Epidermal melanocyte (primary cell): ENCODE results near the gene MAP3K14.
A peak's percentile ranks its signal among the peaks of the same experiment; 100 is the strongest.

Source experiments
- DNase-seq: peaks from one replicate; pipeline ENCODE4 v3.0.0; 2011; ENCODE audit warnings: low spot score; ENCODE audit not compliant: insufficient read length

The MAP3K14 gene

GRCh38 chr17:45339646-45340605 is 23.1 kb upstream of the MAP3K14 start:
- no peak for DNase-seq

GRCh38 chr17:45338996-45339535 is 22.2 kb upstream of the MAP3K14 start:
- no peak for DNase-seq

- DNase-seq: no peak
Observed at GRCh38 chr17:45338023-45338781, 21.4 kb upstream of the MAP3K14 start.

- no peak for DNase-seq
Observed at GRCh38 chr17:45336390-45337182, 19.8 kb upstream of the MAP3K14 start.

GRCh38 chr17:45335721-45336120 is 18.9 kb upstream of the MAP3K14 start:
- no peak for DNase-seq

GRCh38 chr17:45334701-45335677 is 18.2 kb upstream of the MAP3K14 start:
- no peak for DNase-seq

- no peak for DNase-seq
Observed at GRCh38 chr17:45334231-45334630, 17.4 kb upstream of the MAP3K14 start.

- DNase-seq: no peak
Observed at GRCh38 chr17:45333702-45334092, 16.9 kb upstream of the MAP3K14 start.

GRCh38 chr17:45332989-45333701 is 16.3 kb upstream of the MAP3K14 start:
- DNase-seq: no peak

GRCh38 chr17:45332505-45332904 is 15.7 kb upstream of the MAP3K14 start:
- DNase-seq: no peak

- no peak for DNase-seq
Observed at GRCh38 chr17:45326626-45327025, 9.8 kb upstream of the MAP3K14 start.

- no peak for DNase-seq
Observed at GRCh38 chr17:45325810-45326209, 9.0 kb upstream of the MAP3K14 start.

- DNase-seq: no peak
Observed at GRCh38 chr17:45324336-45324735, 7.5 kb upstream of the MAP3K14 start.

GRCh38 chr17:45322168-45322567 is 5.3 kb upstream of the MAP3K14 start:
- DNase-seq: no peak

- peak; percentile 32 for DNase-seq
Observed at GRCh38 chr17:45320931-45321461, 4.2 kb upstream of the MAP3K14 start.

- DNase-seq: no peak
Observed at GRCh38 chr17:45320349-45320930, 3.6 kb upstream of the MAP3K14 start.

GRCh38 chr17:45319239-45319703 is 2.5 kb upstream of the MAP3K14 start:
- no peak for DNase-seq

GRCh38 chr17:45318561-45319230 is 1.9 kb upstream of the MAP3K14 start:
- no peak for DNase-seq
